Islet of Langerhans (tissue), 1 donor: ENCODE measurements around the gene CATSPERD.
"Not testable (repeated sequence)": the region's sequence is repeated elsewhere in the genome, so short reads cannot be mapped to it uniquely, and the experiment has no call there.

ENCODE experiments used
- FAIRE-seq: peaks from one replicate; lab custom pipeline; 2011; peaks lifted over from hg19 to GRCh38; lab: Jason Lieb, UNC

The CATSPERD gene

DNA sequence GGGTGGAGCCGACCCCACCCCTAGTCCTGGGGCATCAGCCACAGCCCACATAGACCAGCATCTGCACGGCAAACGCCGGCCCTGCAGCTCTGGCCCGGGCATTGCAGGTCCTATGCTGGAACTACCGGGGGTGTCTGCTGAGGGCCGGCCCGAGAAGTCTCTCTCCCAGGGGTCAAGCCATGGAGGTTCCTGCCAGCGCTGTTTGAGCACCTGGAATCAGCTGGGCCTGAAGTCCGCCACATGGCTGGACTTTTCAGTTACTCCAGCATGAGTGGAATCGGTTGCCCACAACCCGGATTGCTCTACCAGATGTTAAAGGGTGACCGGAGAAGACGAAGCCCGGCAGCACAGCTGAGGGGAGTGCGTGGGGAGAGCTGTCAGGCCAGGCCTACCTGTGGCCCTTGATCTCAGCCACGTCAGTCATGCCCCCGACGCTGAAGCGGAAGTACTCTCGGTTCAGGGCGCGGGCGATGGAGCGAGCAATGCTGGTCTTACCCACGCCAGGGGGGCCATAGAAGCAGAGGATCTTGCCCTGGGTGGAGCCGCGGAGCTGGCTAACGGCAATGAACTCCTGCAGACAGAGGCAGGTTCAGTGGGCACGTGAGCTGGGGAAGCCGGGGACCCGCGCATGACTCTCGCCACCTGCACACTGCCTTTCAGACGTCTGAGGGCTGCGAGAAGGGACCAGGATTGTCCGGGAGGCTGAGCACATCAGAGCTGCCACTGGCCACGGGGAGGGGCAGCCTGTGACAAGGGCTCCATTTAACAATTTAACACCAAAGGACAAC, 21.6 kb upstream of the CATSPERD start:
- FAIRE-seq: no peak

DNA sequence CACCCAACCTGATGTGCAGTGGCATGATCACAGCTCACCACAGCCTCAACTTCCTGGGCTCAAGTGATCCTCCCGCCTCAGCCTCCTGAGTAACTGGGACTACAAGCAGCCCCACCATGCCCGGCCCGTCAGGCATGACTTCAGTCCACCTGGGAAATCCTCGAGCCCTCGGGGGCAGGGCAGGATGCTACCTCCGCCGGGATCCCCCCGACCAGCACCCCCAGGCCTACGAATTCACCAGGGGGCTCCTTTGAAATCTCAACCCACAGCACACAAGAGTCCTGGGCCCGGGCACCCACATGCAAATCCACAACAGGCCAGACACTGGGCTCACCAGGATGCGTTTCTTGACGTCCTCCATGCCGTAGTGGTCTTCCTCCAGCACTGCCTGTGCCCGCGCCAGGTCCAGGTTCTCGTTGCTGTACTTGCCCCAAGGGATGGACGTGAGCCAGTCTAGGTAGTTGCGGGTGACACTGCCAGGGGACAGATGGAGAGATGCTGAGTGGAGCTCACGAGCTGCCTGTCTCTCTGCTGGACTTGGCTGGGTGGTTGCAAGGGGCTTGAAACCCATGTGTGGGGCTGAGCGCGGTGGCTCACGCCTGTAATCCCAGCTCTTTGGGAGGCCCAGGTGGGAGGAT, 19.9 kb upstream of the CATSPERD start:
- FAIRE-seq: no peak

DNA sequence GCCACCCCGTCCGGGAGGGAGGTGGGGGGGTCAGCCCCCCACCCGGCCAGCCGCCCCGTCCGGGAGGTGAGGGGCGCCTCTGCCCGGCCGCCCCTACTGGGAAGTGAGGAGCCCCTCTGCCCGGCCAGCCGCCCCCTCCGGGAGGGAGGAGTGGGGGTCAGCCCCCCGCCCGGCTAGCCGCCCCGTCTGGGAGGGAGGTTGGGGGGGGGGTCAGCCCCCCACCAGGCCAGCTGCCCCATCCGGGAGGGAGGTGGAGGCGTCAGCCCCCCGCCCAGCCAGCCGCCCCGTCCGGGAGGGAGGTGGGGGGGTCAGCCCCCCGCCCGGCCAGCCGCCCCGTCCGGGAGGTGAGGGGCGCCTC, 18.4 kb upstream of the CATSPERD start:
- FAIRE-seq: not testable (repeated sequence)

DNA sequence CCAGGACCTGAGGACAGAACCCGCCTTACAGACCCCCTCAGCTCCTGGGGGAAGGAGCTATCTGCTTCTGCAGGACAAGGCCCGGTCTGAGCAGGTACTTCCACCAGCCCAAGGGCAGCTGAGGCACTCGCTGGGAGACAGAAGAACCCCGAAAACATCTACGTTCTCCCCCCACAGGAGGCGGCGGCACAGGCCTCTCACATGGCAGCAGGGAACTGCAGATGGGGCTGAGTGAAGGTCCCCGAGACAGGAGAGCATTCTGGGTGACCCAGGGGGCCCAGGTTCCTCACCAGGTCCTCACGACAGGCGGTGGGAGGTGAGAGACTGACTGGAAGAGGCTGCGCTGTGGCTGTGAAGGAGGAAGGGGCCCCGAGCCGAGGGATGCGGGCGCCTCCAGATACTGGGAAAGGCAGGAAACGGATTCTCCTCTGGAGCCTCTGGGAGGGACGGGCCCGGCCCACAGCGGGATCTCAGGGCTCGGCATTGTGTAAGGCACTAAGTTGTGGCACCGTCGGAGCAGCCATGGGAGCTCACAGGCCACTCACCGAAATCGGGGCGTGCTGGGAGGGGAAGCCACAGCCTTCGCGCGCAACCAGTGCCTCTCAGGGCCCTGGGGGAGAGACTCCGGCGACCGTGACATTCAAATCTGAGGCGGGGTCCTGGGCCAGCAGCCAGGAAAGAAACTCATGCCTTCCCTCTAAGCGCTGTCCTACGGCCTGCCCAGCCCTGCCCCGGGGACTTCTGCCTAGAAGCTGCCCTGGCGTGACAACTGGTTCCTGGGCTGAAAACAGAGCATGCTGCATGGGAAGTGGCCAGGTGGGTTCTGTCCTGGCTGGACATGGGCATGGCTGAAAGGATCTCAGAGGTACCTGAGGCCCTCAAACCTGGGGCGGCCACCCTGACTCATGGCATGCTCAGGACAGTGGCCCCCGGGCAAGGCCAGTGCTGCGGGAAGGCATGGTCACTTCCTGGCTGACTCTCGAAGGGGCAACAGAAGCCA, 16.3 kb upstream of the CATSPERD start:
- no peak for FAIRE-seq

DNA sequence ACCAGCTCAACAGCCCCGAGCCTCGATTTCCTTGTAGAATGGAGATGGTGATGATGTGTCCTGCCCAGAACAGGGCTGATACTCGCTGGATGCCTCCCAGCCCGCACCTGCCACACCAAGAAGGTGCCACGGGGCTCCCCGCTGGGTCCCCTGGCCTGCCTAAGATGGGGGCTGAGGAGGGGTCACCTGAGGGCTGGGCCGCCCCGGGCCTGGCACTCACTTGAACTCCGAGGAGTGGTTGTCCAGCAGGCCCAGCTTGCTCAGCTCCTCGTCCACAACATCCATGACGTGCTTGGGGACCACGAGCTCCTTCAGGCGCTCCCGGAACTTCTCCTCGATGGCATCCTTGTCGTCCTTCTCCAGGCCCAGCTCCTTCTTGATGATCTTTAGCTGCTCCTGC, 14.9 kb upstream of the CATSPERD start:
- no peak for FAIRE-seq

DNA sequence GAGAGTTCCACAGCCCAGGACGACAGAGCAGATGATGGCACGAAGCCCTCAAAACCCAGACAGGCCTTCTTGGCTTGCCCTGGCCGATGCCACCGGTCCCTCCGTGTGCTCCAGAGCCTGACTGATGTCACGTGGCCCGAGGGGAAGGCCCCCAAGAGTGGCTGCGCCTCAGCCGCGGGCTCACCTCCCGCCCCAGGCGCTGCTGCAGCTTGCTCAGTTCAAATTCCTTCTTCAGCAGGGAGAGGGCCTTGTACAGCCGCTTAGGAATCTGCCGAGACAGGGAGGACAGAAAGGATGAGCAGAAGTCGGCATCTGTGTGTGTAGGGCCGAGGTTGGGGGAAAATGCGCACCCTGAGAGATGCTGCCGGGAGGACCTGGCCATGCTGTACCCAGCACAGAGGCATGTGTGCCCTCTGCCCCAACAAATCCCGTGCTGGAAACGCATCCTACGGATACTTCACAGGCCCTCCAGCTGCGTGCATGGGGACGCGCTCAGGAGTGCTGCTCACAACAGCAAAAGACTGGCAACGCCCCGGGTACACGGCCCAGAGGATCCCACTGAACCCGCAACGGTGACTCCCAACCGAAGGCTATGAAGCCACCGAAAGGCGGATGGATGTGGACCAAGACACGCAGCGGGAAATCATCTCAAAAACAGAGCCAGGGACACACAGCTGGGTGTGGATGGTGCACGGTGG, 13.4 kb upstream of the CATSPERD start:
- no peak for FAIRE-seq

DNA sequence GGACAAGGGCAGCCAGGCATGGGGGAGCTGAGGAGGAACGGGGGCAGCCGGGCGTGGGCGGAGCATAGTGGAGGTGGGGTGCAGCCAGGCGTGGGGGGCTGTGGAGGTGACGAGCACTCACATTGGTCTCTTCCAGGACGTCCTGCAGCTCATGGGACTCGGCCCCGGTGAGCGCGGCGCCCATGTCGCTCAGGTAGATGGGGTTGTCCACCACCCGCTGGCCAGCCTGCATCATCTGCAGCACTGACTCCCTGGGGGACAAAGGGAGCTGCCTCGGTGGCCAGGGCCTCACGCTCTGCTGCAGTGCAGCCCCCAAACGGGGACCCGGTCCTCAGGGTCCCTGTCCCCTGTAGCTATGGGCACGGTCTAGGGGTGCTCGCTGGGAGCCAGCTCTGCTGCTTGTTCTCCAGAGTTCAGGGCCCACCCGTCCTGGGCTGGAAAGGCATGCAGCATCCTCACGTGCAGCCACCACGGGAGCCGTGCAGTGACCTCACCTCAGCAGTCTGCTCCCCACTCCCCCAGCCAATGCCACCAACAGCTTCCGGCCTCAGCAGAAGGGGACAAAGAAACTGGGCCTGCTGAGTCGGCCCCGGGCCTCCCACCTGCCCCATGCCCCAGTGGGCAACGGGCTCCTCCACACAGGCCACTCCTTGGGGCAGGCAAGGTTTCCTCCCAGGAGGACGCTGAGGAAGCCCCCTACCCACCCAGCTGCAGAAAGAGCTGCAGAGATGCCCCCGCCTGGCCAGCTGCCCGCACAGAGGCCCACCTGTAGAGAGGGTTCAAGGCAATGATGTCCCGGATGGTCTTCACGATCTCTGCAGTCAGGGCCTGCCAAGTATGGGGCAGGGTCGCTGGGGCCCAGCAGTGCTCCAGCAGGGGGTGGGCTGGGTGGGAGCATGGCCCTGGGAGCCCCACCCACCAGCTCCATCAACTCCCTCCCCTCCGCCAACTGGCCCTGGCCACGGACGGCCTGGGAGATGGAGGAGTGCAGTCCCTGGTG, 12.6 kb upstream of the CATSPERD start:
- no peak for FAIRE-seq

DNA sequence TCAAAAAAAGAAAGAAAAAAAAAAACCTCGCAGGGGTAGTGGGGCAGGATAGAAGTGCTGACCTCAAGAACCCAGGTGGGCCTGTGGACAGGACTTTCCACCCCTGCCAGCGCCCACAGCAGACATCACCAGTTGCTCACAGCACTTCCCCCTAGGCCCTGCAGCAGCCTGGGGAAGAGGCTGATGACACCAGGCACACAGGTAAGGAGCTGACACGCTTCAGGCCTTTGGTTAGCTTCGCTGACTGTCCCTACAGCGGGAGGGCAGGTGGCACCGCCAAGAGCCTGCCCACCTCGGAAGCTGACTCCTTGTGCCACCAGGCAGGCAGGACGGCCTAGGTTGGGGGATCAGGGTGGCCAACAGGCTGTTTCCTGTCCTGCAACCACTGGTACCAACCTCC, 9.4 kb upstream of the CATSPERD start:
- FAIRE-seq: no peak

DNA sequence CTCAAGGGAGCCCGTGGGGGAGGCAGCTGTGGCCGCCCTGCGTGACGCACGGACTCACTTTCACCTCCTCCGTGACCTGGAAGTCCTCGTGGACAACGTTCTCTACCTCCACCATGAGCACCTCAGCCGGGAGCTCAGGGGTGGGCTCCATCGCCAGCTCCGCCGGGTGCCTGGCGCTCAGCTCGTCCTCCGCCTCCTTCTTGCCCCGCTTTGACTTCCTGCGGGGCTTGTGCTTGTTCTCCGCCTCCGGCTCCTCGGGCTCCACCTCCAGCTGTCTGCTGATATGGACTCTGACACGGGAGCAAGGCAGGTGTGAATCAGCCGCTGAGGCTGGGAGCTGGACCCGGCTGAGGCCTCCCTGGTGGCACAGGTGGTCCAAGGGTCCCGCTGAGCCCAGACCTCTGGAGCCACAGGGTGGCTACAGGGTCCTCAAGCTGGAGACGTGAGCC, 8.7 kb upstream of the CATSPERD start:
- FAIRE-seq: no peak

DNA sequence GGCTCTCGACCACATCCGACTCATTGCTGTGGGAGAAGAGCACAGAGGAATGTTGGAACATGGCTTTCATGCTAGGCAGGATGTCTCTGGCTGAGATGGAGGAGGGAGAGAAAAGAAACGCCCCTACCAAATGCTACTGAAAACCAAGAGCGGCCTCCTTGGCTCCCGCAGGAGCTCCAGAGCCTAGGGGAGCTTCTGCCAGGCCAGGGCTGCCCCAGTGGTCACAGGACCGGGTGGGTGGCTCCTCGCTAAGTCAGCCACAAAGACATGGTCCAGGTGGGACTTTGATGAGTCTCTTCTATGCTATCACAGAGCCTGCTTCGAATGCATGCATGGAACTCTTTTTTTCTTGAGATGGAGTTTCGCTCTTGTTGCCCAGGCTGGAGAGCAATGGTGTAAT, 7.2 kb upstream of the CATSPERD start:
- FAIRE-seq: no peak

DNA sequence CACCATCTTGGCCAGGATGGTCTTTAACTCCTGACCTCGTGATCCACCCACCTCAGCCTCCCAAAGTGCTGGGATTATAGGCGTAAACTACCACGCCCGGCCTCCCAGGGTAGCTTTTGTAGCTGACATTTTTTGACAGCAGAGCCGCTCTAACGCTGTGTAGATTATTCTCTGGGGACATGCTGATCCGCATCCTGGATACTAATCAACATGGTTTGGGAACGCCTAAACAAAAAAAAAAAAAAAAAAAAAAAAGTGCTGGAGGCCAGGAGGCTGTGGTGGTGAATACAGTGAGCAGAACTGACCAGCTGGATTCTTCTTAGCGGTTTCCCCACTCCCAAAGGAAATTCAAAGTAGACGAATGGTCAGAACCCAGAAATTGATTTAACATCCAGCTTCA, 5.6 kb upstream of the CATSPERD start:
- FAIRE-seq: no peak

DNA sequence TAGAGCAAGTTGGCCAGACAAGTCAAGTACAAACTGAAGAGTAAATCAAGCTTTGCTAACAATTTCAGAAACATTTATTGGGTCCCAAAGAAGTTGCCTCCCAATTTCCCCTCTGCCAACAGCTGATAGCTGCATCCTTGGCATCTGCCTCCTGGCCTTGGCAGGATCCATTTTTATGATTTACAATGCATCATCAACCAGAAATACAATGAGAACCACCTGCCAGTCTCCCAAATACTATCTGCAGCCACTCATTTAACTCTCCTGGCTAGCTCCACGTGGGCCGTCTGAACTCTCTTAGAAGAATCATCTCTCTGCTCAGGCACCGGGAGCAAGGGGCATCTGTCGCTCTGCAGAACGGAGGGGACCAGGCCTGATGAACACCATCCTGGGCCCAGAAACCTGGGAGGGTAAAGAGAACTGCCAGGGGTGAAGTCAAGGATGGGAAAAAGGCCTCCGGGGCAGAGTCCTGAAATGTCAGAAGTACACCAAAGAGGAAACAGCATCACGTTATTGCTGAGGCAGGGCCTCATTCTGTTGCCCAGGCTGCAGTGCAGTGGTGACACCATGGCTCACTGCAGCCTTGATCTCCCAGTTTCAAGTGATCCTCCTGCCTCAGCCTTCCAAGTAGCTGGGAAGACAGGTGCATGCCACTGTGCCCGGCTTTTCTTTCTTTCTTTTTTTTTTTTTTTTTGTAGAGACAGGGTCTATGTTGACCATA, 3.1 kb upstream of the CATSPERD start:
- no peak for FAIRE-seq

DNA sequence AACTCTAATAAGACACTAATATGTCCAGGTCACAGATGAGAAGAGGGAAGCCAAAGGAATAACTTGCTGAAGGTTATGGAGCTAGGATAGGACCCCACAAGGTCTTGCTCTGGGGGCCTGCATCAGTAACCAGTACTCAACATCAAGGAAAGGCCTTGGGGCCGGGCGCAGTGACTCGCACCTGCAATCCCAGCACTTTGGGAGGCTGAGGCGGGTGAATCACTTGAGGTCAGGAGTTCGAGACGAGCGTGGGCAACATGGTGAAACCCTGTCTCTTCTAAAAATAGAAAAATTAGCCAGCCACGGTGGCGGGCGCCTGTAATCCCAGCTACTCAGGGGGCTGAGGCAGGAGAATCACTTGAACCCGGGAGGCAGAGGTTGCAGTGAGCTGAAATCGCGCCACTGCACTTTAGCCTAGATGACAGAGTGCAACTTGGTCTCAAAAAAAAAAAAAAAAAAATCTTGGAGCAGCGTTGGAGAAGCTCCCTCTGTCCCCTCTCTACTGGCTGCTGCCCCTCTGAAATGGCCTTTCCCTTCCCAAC, 2.3 kb upstream of the CATSPERD start:
- FAIRE-seq: no peak

DNA sequence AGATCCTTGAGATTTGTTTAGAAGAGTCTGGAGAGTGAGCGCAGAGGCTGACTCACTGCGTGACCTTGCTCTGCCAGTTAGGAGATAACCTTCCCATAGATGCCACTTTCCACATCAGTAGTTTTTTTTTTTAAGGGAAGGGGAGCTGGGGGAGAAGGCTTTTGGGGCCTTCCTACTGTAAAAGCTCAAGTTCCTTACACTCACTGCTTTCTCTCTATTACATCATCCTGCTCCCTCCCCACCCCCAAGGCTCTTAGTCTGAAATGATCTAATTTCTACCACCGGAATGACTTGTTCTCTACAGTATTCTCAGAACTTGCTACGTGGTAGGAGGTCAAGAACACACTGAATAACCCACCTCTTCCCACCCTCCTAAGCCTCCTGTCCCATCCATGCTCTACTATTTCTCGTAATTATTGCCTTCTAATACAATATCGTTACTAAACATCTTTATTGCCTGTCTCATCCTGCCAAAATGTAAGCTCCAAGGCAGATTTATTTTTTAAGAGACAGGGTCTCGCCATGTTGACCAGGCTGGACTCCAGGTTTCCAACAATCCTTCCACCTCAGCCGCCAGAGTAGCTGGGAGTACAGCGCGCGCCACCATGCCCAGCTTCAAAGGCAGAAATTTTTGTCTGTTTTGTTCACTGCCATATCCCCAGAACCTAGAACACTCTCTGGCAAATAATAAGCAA, 1.7 kb upstream of the CATSPERD start:
- FAIRE-seq: no peak

DNA sequence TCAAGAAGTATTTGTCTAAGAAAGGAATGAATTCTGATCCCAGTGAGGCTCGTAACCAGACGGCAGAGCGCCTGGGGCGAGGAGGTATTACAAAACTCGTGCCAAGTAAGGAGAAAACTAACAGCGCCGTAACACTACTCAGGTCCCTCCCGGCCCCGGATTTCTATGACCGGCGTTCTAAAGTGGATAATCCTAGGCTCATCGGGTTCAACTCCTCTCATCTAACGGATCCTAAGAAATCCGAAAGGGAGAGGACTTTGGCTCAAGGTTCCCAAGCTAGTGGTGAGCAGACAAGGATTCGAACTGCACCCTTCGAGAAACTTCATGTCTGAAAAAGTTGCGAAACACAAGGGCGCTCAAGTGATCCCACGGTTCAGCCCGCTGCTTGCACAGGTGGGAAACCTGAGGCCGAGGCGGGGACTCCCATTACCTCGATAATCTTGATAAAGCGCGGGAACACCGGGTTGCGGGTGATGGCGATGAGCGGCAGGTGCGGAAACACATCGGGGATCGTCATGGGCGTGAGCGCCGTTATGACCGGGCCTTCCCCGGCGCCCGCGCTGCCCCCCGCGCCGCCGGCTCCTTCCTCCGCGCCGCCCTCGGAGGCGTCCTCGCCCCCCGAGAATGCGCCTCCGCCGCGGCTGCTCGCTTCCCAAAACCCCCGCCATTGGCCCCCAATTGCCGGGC, 1.0 kb upstream of the CATSPERD start:
- FAIRE-seq: no peak

DNA sequence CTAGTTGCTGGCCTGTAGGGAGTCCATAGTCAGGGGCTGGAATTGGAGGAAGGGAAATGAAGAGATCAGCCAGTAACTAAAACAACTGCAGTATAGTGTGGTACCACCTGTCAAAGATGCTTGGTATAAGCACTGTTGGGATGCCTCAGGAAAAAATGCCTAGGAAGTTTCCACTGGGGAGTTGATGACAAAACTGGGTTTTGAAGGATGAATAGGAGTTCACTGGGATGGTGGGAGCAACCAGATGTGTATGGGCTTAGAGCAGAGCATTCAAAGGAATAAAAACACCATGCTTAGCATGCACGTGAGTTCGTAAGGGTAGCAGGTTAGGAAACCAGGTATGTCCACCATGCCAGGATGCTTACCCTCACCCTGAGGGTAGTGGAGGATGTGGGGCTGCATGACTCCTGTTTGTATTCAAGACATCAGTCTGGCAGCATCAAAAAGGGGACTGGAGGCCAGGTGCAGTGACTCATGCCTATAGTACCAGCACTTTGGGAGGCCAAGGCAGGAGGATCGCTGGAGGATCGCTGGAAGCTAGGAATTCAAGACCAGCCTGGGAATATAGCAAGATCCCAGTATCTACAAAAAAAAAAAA, 7.1 kb downstream of the CATSPERD start:
- FAIRE-seq: no peak

DNA sequence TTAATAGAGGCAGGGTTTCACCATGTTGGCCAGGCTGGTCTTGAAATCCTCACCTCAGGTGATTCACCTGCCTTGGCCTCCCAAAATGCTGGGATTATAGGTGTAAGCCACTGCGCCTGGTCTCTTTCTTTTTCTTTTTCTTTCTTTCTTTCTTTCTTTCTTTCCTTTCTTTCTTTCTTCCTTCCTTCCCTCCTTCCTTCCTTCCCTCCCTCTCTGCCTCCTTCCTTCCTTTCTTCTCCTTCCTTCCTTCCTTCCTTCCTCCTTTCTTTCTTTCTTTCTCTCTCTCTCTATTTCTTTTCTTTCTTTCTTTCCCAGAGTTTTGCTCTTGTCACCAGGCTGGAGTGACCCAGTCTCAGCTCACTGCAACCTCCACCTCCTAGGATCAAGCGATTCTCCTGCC, 12.7 kb downstream of the CATSPERD start:
- FAIRE-seq: not testable (repeated sequence)

DNA sequence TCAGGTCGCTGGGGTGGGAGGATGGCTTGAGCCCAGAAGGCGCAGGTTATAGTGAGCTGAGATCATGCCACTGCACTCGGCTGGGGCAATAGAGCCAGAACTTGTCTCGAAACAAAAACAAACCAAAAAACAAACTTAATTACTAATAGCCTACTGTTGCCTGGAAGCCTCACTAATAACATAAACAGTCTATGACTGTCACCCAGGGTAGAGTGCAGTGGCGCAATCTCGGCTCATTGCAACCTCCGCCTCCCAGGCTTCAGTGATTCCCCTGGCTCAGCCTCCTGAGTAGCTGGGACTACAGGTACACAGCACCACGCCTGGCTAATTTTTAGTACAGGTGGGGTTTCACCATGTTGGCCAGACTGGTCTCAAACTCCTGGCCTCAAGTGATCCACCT, 18.0 kb downstream of the CATSPERD start:
- FAIRE-seq: no peak
